Measurements from ENCODE around the gene PDE1A.

- TF ChIP-seq CTCF (IDR thresholded peaks at IDR 0.05; ENCODE audit: low read depth, low read length, poor library complexity, severe bottlenecking) (no peak), EZH2phosphoT487 (IDR thresholded peaks at IDR 0.05; ENCODE audit: borderline replicate concordance, low read length) (no peak)
These were observed at the start of gene PDE1A for GRCh38 chr2:182426918-182427240.

Data from DOHH2 (cell line).